ENCODE results near the gene ALPK1.
"Not testable (repeated sequence)": the region's sequence is repeated elsewhere in the genome, so short reads cannot be mapped to it uniquely, and the experiment has no call there.

ALPK1 gene

GRCh38 chr4:112451104-112451503, 153.9 kb downstream of the ALPK1 start:
- in situ Hi-C loops (cut with MboI; ENCODE audit: low sequenced_read_pairs, unreplicated experiment): no loop called here
- DNase-seq (ENCODE audit: low spot score): no peak
- TF ChIP-seq CTCF (IDR thresholded peaks at IDR 0.05; ENCODE audit: borderline replicate concordance, control extremely low read depth, extremely low read depth, insufficient read depth, missing control alignments): no peak

GRCh38 chr4:112451831-112452230, 154.7 kb downstream of the ALPK1 start:
- in situ Hi-C loops (cut with MboI; ENCODE audit: low sequenced_read_pairs, unreplicated experiment): no loop called here
- TF ChIP-seq CTCF (IDR thresholded peaks at IDR 0.05; ENCODE audit: borderline replicate concordance, control extremely low read depth, extremely low read depth, insufficient read depth, missing control alignments): no peak
- no peak for DNase-seq (ENCODE audit: low spot score)

GRCh38 chr4:112453321-112453720, 156.2 kb downstream of the ALPK1 start:
- in situ Hi-C loops (cut with MboI; ENCODE audit: low sequenced_read_pairs, unreplicated experiment): no loop called here

GRCh38 chr4:112472318-112472717, 175.1 kb downstream of the ALPK1 start:
- in situ Hi-C loops (cut with MboI; ENCODE audit: low sequenced_read_pairs, unreplicated experiment): no loop called here

More at GRCh38 chr4:112453321-112453720, 156.2 kb downstream of the ALPK1 start:
- TF ChIP-seq CTCF (IDR thresholded peaks at IDR 0.05; ENCODE audit: borderline replicate concordance, control extremely low read depth, extremely low read depth, insufficient read depth, missing control alignments): no peak
- no peak for DNase-seq (ENCODE audit: low spot score)

GRCh38 chr4:112473985-112474384, 176.8 kb downstream of the ALPK1 start:
- TF ChIP-seq CTCF (IDR thresholded peaks at IDR 0.05; ENCODE audit: borderline replicate concordance, control extremely low read depth, extremely low read depth, insufficient read depth, missing control alignments): no peak
- in situ Hi-C loops (cut with MboI; ENCODE audit: low sequenced_read_pairs, unreplicated experiment): no loop called here
- DNase-seq (ENCODE audit: low spot score): no peak

More at GRCh38 chr4:112472318-112472717, 175.1 kb downstream of the ALPK1 start:
- no peak for DNase-seq (ENCODE audit: low spot score)
- no peak for TF ChIP-seq CTCF (IDR thresholded peaks at IDR 0.05; ENCODE audit: borderline replicate concordance, control extremely low read depth, extremely low read depth, insufficient read depth, missing control alignments)

- in situ Hi-C loops (cut with MboI; ENCODE audit: low sequenced_read_pairs, unreplicated experiment): no loop called here
- no peak for TF ChIP-seq CTCF (IDR thresholded peaks at IDR 0.05; ENCODE audit: borderline replicate concordance, control extremely low read depth, extremely low read depth, insufficient read depth, missing control alignments)
- DNase-seq (ENCODE audit: low spot score): no peak
These were observed 188.8 kb downstream of the ALPK1 start for GRCh38 chr4:112485930-112486329.

GRCh38 chr4:112490808-112491207, 193.6 kb downstream of the ALPK1 start:
- DNase-seq (ENCODE audit: low spot score); in situ Hi-C loops (cut with MboI; ENCODE audit: low sequenced_read_pairs, unreplicated experiment): not testable (repeated sequence)

All from GM13976 (cell line).